Osteocyte (in vitro differentiated cells): ENCODE data around the gene FAM110C. TPM values are rescaled to one million over a fixed set of nuclear protein-coding genes. Genes with fewer than 3 reads are reported as not detected.

Experiments
- DNase-seq: peaks from one replicate; pipeline ENCODE4 v3.0.0; 2021; ENCODE audit warnings: mixed read lengths; ENCODE audit not compliant: unreplicated experiment; ENCODE audit errors: extremely low spot score
- H3K27ac Mint-ChIP-seq: one replicate; pipeline ENCODE4 v1.8.0; 2021; ENCODE audit warnings: mild to moderate bottlenecking, mixed read lengths; ENCODE audit not compliant: unreplicated experiment
- H3K27me3 Mint-ChIP-seq: one replicate; pipeline ENCODE4 v1.8.0; 2021; ENCODE audit warnings: mixed read lengths; ENCODE audit not compliant: unreplicated experiment
- H3K36me3 Mint-ChIP-seq: one replicate; pipeline ENCODE4 v1.8.0; 2021; ENCODE audit warnings: mixed read lengths; ENCODE audit not compliant: unreplicated experiment
- H3K4me1 Mint-ChIP-seq: one replicate; pipeline ENCODE4 v1.8.0; 2021; ENCODE audit warnings: mixed read lengths; ENCODE audit not compliant: unreplicated experiment
- H3K4me3 Mint-ChIP-seq: one replicate; pipeline ENCODE4 v1.8.0; 2021; ENCODE audit warnings: mild to moderate bottlenecking, moderate library complexity, mixed read lengths; ENCODE audit not compliant: unreplicated experiment
- H3K9me3 Mint-ChIP-seq: one replicate; pipeline ENCODE4 v1.8.0; 2021; ENCODE audit warnings: mixed read lengths; ENCODE audit not compliant: unreplicated experiment
- total RNA-seq: library from RNA; stranded (reverse); gene quantifications from 2 replicates; pipeline ENCODE4 v1.2.1, GENCODE V29; 2021
- TF ChIP-seq, protein P1 (sequence below): fragments of 200-600 bp; sonication (generic); IDR thresholded peaks from 2 replicates; pipeline ENCODE4 v1.5.0; 2021; ENCODE audit warnings: antibody characterized with exemption, mild to moderate bottlenecking, moderate library complexity

FAM110C gene
- total RNA-seq, 1 donor from 2014 or later: not detected

DNA sequence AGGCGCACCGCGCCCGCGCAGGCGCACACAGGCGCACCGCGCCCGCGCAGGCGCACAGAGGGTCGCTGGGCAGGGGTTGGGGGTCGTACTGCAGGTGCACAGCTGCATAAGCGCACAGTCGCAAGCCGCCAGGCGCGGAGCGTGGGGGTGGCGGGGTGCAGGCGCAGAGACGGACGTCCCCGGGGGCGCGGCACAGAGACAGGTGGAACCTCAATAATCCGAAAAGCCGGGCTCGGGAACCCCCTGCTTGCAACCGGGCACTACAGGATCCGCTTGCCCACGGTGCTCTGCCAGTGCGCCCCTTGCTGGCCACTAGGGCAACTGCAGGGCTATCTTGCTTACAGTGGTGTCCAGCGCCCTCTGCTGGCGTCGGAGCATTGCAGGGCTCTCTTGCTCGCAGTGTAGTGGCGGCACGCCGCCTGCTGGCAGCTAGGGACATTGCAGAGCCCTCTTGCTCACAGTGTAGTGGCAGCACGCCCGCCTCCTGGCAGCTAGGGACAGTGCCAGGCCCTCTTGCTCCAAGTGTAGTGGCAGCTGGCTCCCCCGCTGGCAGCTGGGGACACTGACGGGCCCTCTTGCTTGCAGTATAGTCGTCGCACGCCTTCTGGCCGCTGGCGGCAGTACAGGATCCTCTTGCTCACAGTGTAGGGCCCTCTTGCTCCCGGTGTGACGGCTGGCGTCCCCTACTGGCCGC is 34.9 kb downstream of the FAM110C start:
- peaks cover 4% of the 10 kb centered on the region for H3K4me1 Mint-ChIP-seq
- H3K27me3 Mint-ChIP-seq: peaks cover 2% of the 10 kb centered on the region
- H3K36me3 Mint-ChIP-seq: no peaks in the 10 kb centered on the region
- peak overlapping the region; percentile 73 for H3K27ac Mint-ChIP-seq
- DNase-seq: peak; percentile 97
- TF ChIP-seq, protein P1, sequence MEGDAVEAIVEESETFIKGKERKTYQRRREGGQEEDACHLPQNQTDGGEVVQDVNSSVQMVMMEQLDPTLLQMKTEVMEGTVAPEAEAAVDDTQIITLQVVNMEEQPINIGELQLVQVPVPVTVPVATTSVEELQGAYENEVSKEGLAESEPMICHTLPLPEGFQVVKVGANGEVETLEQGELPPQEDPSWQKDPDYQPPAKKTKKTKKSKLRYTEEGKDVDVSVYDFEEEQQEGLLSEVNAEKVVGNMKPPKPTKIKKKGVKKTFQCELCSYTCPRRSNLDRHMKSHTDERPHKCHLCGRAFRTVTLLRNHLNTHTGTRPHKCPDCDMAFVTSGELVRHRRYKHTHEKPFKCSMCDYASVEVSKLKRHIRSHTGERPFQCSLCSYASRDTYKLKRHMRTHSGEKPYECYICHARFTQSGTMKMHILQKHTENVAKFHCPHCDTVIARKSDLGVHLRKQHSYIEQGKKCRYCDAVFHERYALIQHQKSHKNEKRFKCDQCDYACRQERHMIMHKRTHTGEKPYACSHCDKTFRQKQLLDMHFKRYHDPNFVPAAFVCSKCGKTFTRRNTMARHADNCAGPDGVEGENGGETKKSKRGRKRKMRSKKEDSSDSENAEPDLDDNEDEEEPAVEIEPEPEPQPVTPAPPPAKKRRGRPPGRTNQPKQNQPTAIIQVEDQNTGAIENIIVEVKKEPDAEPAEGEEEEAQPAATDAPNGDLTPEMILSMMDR: peak; percentile 100
- no peaks in the 10 kb centered on the region for H3K9me3 Mint-ChIP-seq
- H3K4me3 Mint-ChIP-seq: peak overlapping the region; percentile 77

DNA sequence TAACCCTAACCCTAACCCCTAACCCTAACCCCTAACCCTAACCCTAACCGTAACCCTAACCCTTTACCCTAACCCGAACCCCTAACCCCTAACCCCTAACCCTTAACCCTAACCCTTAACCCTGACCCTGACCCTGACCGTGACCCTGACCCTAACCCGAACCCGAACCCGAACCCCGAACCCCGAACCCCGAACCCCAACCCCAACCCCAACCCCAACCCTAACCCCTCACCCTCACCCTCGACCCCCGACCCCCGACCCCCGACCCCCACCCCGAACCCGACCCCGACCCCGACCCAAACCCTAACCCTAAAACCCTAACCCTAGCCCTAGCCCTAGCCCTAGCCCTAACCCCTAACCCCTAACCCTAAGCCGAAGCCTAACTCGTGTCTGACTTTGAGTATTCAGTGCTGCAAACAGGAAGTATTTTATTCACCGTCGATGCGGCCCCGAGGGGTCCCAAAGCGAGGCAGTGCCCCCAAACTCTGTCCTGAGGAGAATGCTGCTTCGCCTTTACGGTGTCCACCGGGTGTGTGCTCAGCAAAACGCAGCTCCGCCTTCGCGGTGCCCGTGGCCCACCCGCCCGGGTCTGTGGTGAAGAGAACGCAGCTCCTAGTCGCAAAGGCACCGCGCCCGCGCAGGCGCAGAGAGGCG is 36.0 kb downstream of the FAM110C start:
- no peaks in the 10 kb centered on the region for H3K9me3 Mint-ChIP-seq
- H3K4me3 Mint-ChIP-seq: no peak overlapping the region
- H3K4me1 Mint-ChIP-seq: peaks cover 4% of the 10 kb centered on the region
- no peak for DNase-seq
- no peaks in the 10 kb centered on the region for H3K36me3 Mint-ChIP-seq
- H3K27ac Mint-ChIP-seq: no peak overlapping the region
- peaks cover 2% of the 10 kb centered on the region for H3K27me3 Mint-ChIP-seq
- TF ChIP-seq, protein P1: no peak

Other genes starting within 250 kb of the FAM110C start
- gene SH3YL1, start 217.5 kb upstream of the FAM110C start, total RNA-seq: 50.2 and 55.5 TPM in 2 replicates
- 81.4 and 82.9 TPM in 2 replicates for gene ACP1, start 218.4 kb upstream of the FAM110C start, total RNA-seq
- gene ALKAL2, start 241.6 kb upstream of the FAM110C start, total RNA-seq: 50.0 and 52.9 TPM in 2 replicates